MCF 10A (cell line): ENCODE results near the gene PCARE. TPM values are rescaled to one million over a fixed set of nuclear protein-coding genes. Genes with fewer than 3 reads are reported as not detected.

Experiments used
- BruUV-seq: library from RNA; stranded (reverse); fragments of 400-500 nt; replicated peaks from 2 replicates; lab custom pipeline; 2021; lab: Mats Ljungman, UMichigan
- CTCF ChIA-PET: fragments of 300-600 bp; sonication (Branson Sonifier 250); formaldehyde crosslinking; extraction: SDS; loops from one replicate; lab custom pipeline; 2021; ENCODE audit warnings: antibody characterized with exemption, inconsistent platforms; lab: Yijun Ruan, JAX
- POLR2A ChIA-PET: fragments of 300-600, 350-650 bp; sonication (Branson Sonifier 250); formaldehyde crosslinking; extraction: SDS; loops from one replicate; lab custom pipeline; 2020; ENCODE audit warnings: antibody characterized with exemption, inconsistent platforms; lab: Yijun Ruan, JAX
- DNase-seq: peaks from one replicate; pipeline ENCODE4 v3.0.0-alpha.2; 2018; ENCODE audit not compliant: unreplicated experiment
- H3K27ac Mint-ChIP-seq: one replicate; pipeline ENCODE4 v1.8.0; 2022; ENCODE audit warnings: mild to moderate bottlenecking, low read depth, mixed read lengths; ENCODE audit not compliant: unreplicated experiment
- H3K27me3 Mint-ChIP-seq: one replicate; pipeline ENCODE4 v1.8.0; 2022; ENCODE audit warnings: mixed read lengths; ENCODE audit not compliant: insufficient read depth, unreplicated experiment
- H3K36me3 Mint-ChIP-seq: one replicate; pipeline ENCODE4 v1.8.0; 2022; ENCODE audit warnings: mild to moderate bottlenecking, moderate library complexity, mixed read lengths; ENCODE audit not compliant: insufficient read depth, unreplicated experiment
- H3K4me1 Mint-ChIP-seq: one replicate; pipeline ENCODE4 v1.8.0; 2022; ENCODE audit warnings: mixed read lengths; ENCODE audit not compliant: insufficient read depth, unreplicated experiment
- H3K4me3 Mint-ChIP-seq: one replicate; pipeline ENCODE4 v1.8.0; 2022; ENCODE audit warnings: mild to moderate bottlenecking, moderate library complexity, mixed read lengths; ENCODE audit not compliant: unreplicated experiment
- H3K9me3 Mint-ChIP-seq: one replicate; pipeline ENCODE4 v1.8.0; 2022; ENCODE audit warnings: mixed read lengths; ENCODE audit not compliant: unreplicated experiment
- CTCF ChIP-seq: fragments of 200-600 bp; IDR thresholded peaks from one replicate; pipeline ENCODE4 v1.8.0; 2022; ENCODE audit warnings: antibody characterized with exemption, mild to moderate bottlenecking; ENCODE audit not compliant: unreplicated experiment
- intact Hi-C: fragments of 100-400 bp; cut with micrococcal nuclease; formaldehyde crosslinking; loops from 2 replicates; pipeline ENCODE4 v1.14.1; 2022
- total RNA-seq: library from RNA; stranded (reverse); gene quantifications from 2 replicates; pipeline ENCODE4 v1.2.3, GENCODE V29; 2022

PCARE gene
- total RNA-seq, 1 experiment from 2014 or later = not detected

- no TSS peak for BruUV-seq
- Mint-ChIP-seq H3K27ac (no peak overlapping the region), H3K9me3 (no peaks in the 10 kb centered on the region), H3K27me3 (no peaks in the 10 kb centered on the region), H3K4me3 (no peak overlapping the region), H3K36me3 (no peaks in the 10 kb centered on the region), H3K4me1 (peaks cover 28% of the 10 kb centered on the region)
- CTCF ChIA-PET = interaction anchor here (0.9 kb wide), 2 partner anchors 17 to 81 kb away, joined by 3 read pairs; no protein-coding TSS in a partner anchor
- intact Hi-C loops = no loop called here
- no peak for TF ChIP-seq CTCF
- POLR2A ChIA-PET = interaction anchor here (10.4 kb wide), 1 partner anchor 46 kb away, joined by 230 read pairs; the partner anchor contains the start of gene CLIP4
- no peak for DNase-seq
Measured at GRCh38 chr2:29071032-29071975, 3.0 kb downstream of the PCARE start.

- intact Hi-C loops = no loop called here
- H3K9me3 Mint-ChIP-seq = no peaks in the 10 kb centered on the region
- no TSS peak for BruUV-seq
- H3K27ac Mint-ChIP-seq = no peak overlapping the region
- POLR2A ChIA-PET = interaction anchor here (1.5 to 10.4 kb wide), 3 partner anchors 16 to 47 kb away, joined by 3 to 230 read pairs (median 25); partner anchors contain the start of gene CLIP4
- no peak for TF ChIP-seq CTCF
- no peak overlapping the region for H3K4me3 Mint-ChIP-seq
- CTCF ChIA-PET = interaction anchor here (0.6 to 1.3 kb wide), 2 partner anchors 18 to 94 kb away, joined by 3 to 5 read pairs; no protein-coding TSS in a partner anchor
- no peaks in the 10 kb centered on the region for H3K27me3 Mint-ChIP-seq
- no peak for DNase-seq
- no peaks in the 10 kb centered on the region for H3K36me3 Mint-ChIP-seq
- H3K4me1 Mint-ChIP-seq = peaks cover 30% of the 10 kb centered on the region
Measured at GRCh38 chr2:29070526-29070925, 3.8 kb downstream of the PCARE start.

GRCh38 chr2:29068513-29068912, 5.8 kb downstream of the PCARE start:
- H3K4me1 Mint-ChIP-seq = peaks cover 47% of the 10 kb centered on the region
- POLR2A ChIA-PET = interaction anchor here (0.7 to 10.4 kb wide), 12 partner anchors 9 to 173 kb away, joined by 3 to 230 read pairs (median 7); partner anchors contain the start of gene CLIP4
- H3K27ac Mint-ChIP-seq = peak overlapping the region; percentile 76
- no peak for TF ChIP-seq CTCF
- intact Hi-C loops = loop anchor here (5.0 kb wide), 4 partner anchors 49 to 394 kb away; partner anchors contain the start of gene CLIP4
- CTCF ChIA-PET = interaction anchor here (0.7 to 1.1 kb wide), 5 partner anchors 9 to 110 kb away, joined by 3 to 6 read pairs (median 3); no protein-coding TSS in a partner anchor
- BruUV-seq = no TSS peak
- peak; percentile 89 for DNase-seq
- no peaks in the 10 kb centered on the region for H3K27me3 Mint-ChIP-seq
- H3K4me3 Mint-ChIP-seq = peak overlapping the region; percentile 33
- H3K9me3 Mint-ChIP-seq = no peaks in the 10 kb centered on the region
- no peaks in the 10 kb centered on the region for H3K36me3 Mint-ChIP-seq
